Measurements from ENCODE around the gene DCLRE1A.

The DCLRE1A gene

GRCh38 chr10:113854013-113854760 is at the start of gene DCLRE1A, which contains the start of gene NHLRC2:
Gene DCLRE1A (minus strand): TSS chr10:113854082. CDS start chr10:113853182, 900 bp downstream.
Gene NHLRC2 (plus strand): TSS chr10:113854661. CDS start chr10:113854873, 212 bp downstream.
- DNase-seq (ENCODE audit: low read depth): peak; percentile 80

- peak; percentile 27 for DNase-seq (ENCODE audit: low read depth)
Measured at GRCh38 chr10:113899952-113900598, 46.2 kb upstream of the DCLRE1A start.

DNA sequence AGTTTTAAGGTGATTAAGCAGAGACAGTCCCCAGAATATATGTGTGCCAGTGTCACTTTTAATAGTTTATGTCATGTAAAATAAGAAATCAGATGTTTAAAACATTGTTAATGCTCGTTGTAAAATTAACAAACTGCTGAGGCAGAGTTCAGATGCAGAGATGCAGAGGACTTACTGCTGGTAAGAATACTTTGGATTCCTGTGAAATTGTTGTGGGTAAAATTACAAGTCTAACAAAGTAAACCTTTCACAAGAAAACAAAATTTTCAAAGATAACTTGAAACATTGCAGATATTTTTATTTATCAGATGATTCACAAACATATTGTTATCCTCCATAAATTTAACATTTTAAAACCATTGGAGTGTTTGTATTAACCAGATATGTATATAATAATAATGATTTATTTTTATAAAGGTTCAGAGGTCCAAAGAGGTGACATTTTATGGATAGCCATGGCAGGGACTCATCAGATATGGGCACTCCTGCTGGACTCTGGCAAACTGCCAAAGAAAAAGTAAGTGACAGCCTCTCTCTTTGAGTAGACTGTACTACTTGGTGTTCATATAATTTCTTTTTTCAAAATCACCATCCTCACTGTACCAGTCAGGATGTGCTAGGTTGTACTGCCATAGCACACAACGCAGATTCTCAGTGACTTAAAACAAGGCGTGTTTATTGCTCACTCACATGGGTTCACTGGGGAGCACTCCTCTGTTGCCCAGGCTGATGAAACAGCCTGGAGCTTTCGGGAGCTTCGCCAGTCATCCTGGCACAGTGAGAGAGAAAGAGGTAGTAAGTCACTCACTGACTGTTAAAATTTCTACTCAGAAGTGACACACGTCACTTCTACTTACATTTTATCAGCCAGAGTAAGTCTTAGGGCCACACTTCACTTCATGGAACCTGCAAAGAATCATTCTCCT is 44.1 kb upstream of the DCLRE1A start:
- DNase-seq (ENCODE audit: low read depth): no peak

- peak; percentile 57 for DNase-seq (ENCODE audit: low read depth)
Measured at GRCh38 chr10:113895018-113895417, 41.1 kb upstream of the DCLRE1A start.

GRCh38 chr10:113894581-113894980 is 40.7 kb upstream of the DCLRE1A start:
- DNase-seq (ENCODE audit: low read depth): no peak

GRCh38 chr10:113893570-113893969 is 39.7 kb upstream of the DCLRE1A start:
- no peak for DNase-seq (ENCODE audit: low read depth)

DNA sequence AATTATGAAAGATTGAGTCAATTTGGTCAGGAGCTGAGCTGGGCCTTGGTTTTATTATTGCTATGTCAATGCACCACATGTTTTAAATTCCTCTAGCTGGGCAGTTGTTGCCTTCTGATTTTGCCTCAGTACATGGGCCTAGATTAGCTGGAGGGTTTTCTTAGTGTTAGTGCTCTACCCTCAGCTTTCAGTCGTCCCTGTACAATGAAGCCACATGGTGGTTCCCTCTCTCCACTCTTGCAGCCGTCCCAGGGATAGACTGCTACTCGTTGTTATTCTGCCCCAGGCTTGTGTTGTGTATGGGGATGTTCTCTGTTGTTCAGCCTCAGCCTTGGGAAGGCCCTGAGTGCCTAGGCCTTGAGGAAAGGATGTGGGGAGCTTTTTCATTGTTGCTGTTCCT is 37.6 kb upstream of the DCLRE1A start:
- DNase-seq (ENCODE audit: low read depth): peak; percentile 4

GRCh38 chr10:113890769-113891168 is 36.9 kb upstream of the DCLRE1A start:
- DNase-seq (ENCODE audit: low read depth): peak; percentile 4

- no peak for DNase-seq (ENCODE audit: low read depth)
Measured at GRCh38 chr10:113889911-113890310, 36.0 kb upstream of the DCLRE1A start.

DNA sequence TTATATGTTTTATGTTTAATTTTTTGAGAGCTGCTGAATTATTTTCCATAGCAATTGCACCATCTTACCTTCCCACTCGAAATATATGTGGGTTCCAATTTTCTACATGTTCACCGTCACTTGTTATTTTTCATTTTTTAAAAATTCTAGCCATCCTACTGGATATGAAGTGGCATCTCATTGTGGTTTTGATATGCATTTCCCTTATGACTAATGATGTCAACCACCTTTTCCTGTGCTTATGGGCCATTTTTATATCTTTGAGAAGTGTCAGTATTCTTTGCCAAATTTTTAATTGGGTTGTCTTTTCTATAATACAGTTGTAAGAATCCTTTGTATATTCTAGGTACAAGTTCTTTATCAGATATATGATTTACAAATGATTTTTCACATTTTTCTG is 28.4 kb upstream of the DCLRE1A start:
- DNase-seq (ENCODE audit: low read depth): no peak

DNA sequence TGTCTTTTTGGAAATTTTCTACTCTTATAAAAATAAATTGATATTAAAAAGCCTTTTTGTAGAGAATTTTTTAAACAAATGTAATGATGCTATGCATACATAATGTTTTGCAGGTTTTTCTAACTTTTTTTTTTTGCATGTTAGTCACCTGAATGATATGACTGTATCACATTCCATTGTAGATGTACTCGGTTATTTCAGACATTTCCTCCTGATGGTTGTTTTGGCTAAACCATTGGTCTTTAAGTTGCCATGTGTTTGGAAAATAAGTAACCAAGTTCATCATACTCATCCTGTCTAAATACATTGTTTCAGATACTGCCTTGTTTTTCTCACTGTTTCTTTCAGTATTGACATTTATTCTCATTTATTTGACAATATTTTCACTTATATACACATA is 26.4 kb upstream of the DCLRE1A start:
- no peak for DNase-seq (ENCODE audit: low read depth)

- no peak for DNase-seq (ENCODE audit: low read depth)
Measured at GRCh38 chr10:113879691-113880090, 25.8 kb upstream of the DCLRE1A start.

GRCh38 chr10:113876461-113876860 is 22.6 kb upstream of the DCLRE1A start:
- no peak for DNase-seq (ENCODE audit: low read depth)

GRCh38 chr10:113875212-113875611 is 21.3 kb upstream of the DCLRE1A start:
- DNase-seq (ENCODE audit: low read depth): no peak

- no peak for DNase-seq (ENCODE audit: low read depth)
Measured at GRCh38 chr10:113872139-113873030, 18.5 kb upstream of the DCLRE1A start.

- peak; percentile 9 for DNase-seq (ENCODE audit: low read depth)
Measured at GRCh38 chr10:113869789-113870188, 15.9 kb upstream of the DCLRE1A start.

DNA sequence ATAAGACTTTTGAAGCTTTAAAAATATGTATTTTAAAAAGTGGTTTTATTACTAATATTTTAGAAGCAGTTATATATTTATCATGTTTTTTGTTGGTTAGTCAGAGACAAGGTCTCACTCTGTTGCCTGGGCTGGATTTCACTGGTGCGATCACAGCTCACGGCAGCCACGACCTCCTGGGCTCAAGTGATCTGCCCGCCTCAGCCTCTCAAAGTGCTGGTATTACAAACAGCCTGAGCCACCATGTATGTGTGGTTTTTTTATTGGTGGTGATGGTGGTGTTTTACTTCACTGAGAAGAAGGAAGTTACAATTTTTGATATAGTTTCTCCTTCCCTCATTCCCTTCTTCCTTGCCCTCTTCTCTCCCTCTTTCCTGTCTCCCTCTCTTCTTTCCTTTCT is 14.0 kb upstream of the DCLRE1A start:
- no peak for DNase-seq (ENCODE audit: low read depth)

- no peak for DNase-seq (ENCODE audit: low read depth)
Measured at GRCh38 chr10:113866551-113867394, 12.9 kb upstream of the DCLRE1A start.

DNA sequence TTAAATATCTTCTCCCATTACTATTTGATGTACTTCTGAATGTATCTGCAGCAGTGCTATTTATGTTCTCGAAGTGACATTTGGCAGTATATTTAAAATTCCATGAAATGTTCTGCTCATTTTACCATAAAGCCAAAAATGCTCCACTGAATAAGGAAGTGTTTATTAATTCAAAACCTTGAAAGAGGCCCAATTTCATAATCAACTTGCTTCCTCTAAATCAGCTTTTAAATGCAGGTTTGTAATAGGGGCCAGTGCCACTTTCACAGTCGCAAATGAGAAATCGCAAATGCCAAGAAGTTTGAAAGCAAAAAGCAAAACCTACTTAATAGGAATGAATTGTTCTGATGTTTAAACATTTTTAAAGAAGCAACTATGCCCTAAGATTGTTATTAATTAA is 12.0 kb upstream of the DCLRE1A start:
- DNase-seq (ENCODE audit: low read depth): no peak

- DNase-seq (ENCODE audit: low read depth): no peak
Measured at GRCh38 chr10:113859261-113859660, 5.4 kb upstream of the DCLRE1A start.
